ENCODE data around the gene PDE2A.

The PDE2A gene

GRCh38 chr11:72661486-72661885 is 12.7 kb downstream of the PDE2A start:
- DNase-seq (ENCODE audit: extremely low read depth in 1 of 2, low read depth in 1 of 2), result no peak

GRCh38 chr11:72658989-72659640 is 15.1 kb downstream of the PDE2A start:
- no peak for DNase-seq (ENCODE audit: extremely low read depth in 1 of 2, low read depth in 1 of 2)

- no peak for DNase-seq (ENCODE audit: extremely low read depth in 1 of 2, low read depth in 1 of 2)
These were observed 16.7 kb downstream of the PDE2A start for GRCh38 chr11:72657411-72658100.

GRCh38 chr11:72655896-72656464 is 18.2 kb downstream of the PDE2A start:
- DNase-seq (ENCODE audit: extremely low read depth in 1 of 2, low read depth in 1 of 2), result no peak

- DNase-seq (ENCODE audit: extremely low read depth in 1 of 2, low read depth in 1 of 2), result no peak
These were observed 19.2 kb downstream of the PDE2A start for GRCh38 chr11:72655014-72655413.

GRCh38 chr11:72653649-72654048 is 20.6 kb downstream of the PDE2A start:
- no peak for DNase-seq (ENCODE audit: extremely low read depth in 1 of 2, low read depth in 1 of 2)

GRCh38 chr11:72652873-72653630 is 21.2 kb downstream of the PDE2A start:
- DNase-seq (ENCODE audit: extremely low read depth in 1 of 2, low read depth in 1 of 2), result no peak

- DNase-seq (ENCODE audit: extremely low read depth in 1 of 2, low read depth in 1 of 2), result no peak
These were observed 22.1 kb downstream of the PDE2A start for GRCh38 chr11:72652133-72652532.

- no peak for DNase-seq (ENCODE audit: extremely low read depth in 1 of 2, low read depth in 1 of 2)
These were observed 24.8 kb downstream of the PDE2A start for GRCh38 chr11:72649215-72649976.

- DNase-seq (ENCODE audit: extremely low read depth in 1 of 2, low read depth in 1 of 2), result no peak
These were observed 25.7 kb downstream of the PDE2A start for GRCh38 chr11:72648384-72649136.

- DNase-seq (ENCODE audit: extremely low read depth in 1 of 2, low read depth in 1 of 2), result no peak
These were observed 26.3 kb downstream of the PDE2A start for GRCh38 chr11:72647882-72648281.

- DNase-seq (ENCODE audit: extremely low read depth in 1 of 2, low read depth in 1 of 2), result no peak
These were observed 27.8 kb downstream of the PDE2A start for GRCh38 chr11:72646472-72646871.

GRCh38 chr11:72646024-72646423 is 28.2 kb downstream of the PDE2A start:
- no peak for DNase-seq (ENCODE audit: extremely low read depth in 1 of 2, low read depth in 1 of 2)

- no peak for DNase-seq (ENCODE audit: extremely low read depth in 1 of 2, low read depth in 1 of 2)
These were observed 30.7 kb downstream of the PDE2A start for GRCh38 chr11:72643547-72643946.

GRCh38 chr11:72642884-72643522 is 31.2 kb downstream of the PDE2A start:
- peak; percentile 21 to 41 for DNase-seq (ENCODE audit: extremely low read depth in 1 of 2, low read depth in 1 of 2)

- DNase-seq (ENCODE audit: extremely low read depth in 1 of 2, low read depth in 1 of 2), result no peak
These were observed 32.0 kb downstream of the PDE2A start for GRCh38 chr11:72642043-72642883.

- no peak for DNase-seq (ENCODE audit: extremely low read depth in 1 of 2, low read depth in 1 of 2)
These were observed 32.6 kb downstream of the PDE2A start for GRCh38 chr11:72641522-72642042.

Data from stimulated activated CD8-positive, alpha-beta memory T cell treated with anti-CD3 and anti-CD28 coated beads, Interleukin-7, amount 100 ng/mL, for 48 hours (primary cell).